K562 (cell line): Measurements from ENCODE around the gene SELENOI. TPM values are rescaled to one million over a fixed set of nuclear protein-coding genes. Genes with fewer than 3 reads are reported as not detected.

Experiments
- ATAC-seq: fragments of 200-7000 bp; cut with Tn5 transposase; 3 replicates; pipeline ENCODE4 v1.9.1; 2020; ENCODE audit warnings: moderate library complexity
- BruUV-seq: library from RNA; stranded (reverse); fragments of 400-500 nt; replicated peaks from 2 replicates; lab custom pipeline; 2021; lab: Mats Ljungman, UMichigan
- CTCF ChIA-PET: fragments of 300-600 bp; formaldehyde crosslinking; extraction: SDS; loops from one replicate; lab custom pipeline; 2021; ENCODE audit warnings: low intra/inter-chr PET ratio; lab: Yijun Ruan, JAX
- POLR2A ChIA-PET: fragments of 300-600, 350-650 bp; sonication (Branson Sonifier 250); formaldehyde crosslinking; extraction: SDS; loops from one replicate; lab custom pipeline; 2021; ENCODE audit warnings: antibody characterized with exemption, inconsistent platforms; lab: Yijun Ruan, JAX
- DNase-seq, 4 experiments: peaks; one replicate each; pipeline versions ENCODE4 v3.0.0 to v3.0.0-alpha.2; 2011 to 2018; ENCODE audit warnings: low spot score in 3 of 4, mixed read lengths in 3 of 4; ENCODE audit errors: extremely low read depth in 1 of 4
- FAIRE-seq: peaks from 2 replicates; lab custom pipeline; 2011; peaks lifted over from hg19 to GRCh38; lab: Jason Lieb, UNC
- H2AFZ ChIP-seq: 2 replicates; pipeline ENCODE4 v1.6.0; 2011; ENCODE audit warnings: low read depth, low read length, control low read depth, inconsistent platforms
- H3K27ac ChIP-seq: fragments of 200-600 bp; 3 replicates; pipeline ENCODE4 v1.8.0; 2011; ENCODE audit warnings: low read depth, mild to moderate bottlenecking, control low read depth, inconsistent platforms, low read length, moderate library complexity, mixed read lengths; ENCODE audit errors: extremely low read depth
- H3K27me3 ChIP-seq, 2 experiments: fragments of 300-600 bp in 1 of 2; 2 replicates in 1 of 2; 3 replicates in 1 of 2; pipeline versions ENCODE4 v1.6.0 to v1.8.0; 2011; ENCODE audit warnings: inconsistent platforms in 2 of 2, low read length in 2 of 2, mild to moderate bottlenecking in 1 of 2, mixed read lengths in 1 of 2, moderate library complexity in 1 of 2; ENCODE audit not compliant: control insufficient read depth in 2 of 2, insufficient read depth in 2 of 2
- H3K36me3 ChIP-seq: fragments of 300-600 bp; 3 replicates; pipeline ENCODE4 v1.8.0; 2011; ENCODE audit warnings: mild to moderate bottlenecking, low read length, inconsistent platforms; ENCODE audit not compliant: control insufficient read depth, insufficient read depth
- H3K4me1 ChIP-seq, 2 experiments: fragments of 200-600 bp in 1 of 2; replicated peaks in 1 of 2; 2 replicates in 1 of 2; 3 replicates in 1 of 2; pipeline versions ENCODE4 v1.5.1 to v1.8.0; 2011; ENCODE audit warnings: inconsistent platforms in 2 of 2, low read length in 2 of 2, mild to moderate bottlenecking in 1 of 2, mixed read lengths in 1 of 2, moderate library complexity in 1 of 2; ENCODE audit not compliant: control insufficient read depth in 2 of 2, insufficient read depth in 2 of 2
- H3K4me2 ChIP-seq: 2 replicates; pipeline ENCODE4 v1.6.1; 2011; ENCODE audit warnings: low read length, control low read depth, inconsistent platforms, mixed read lengths; ENCODE audit not compliant: insufficient read depth
- H3K4me3 ChIP-seq: fragments of 200-600 bp; sonication (generic), shearing (Covaris generic); 2 replicates; pipeline ENCODE4 v1.5.1; 2016; ENCODE audit warnings: control low read depth, inconsistent platforms
- H3K79me2 ChIP-seq: fragments of 200-600 bp; 3 replicates; pipeline ENCODE4 v1.8.0; 2011; ENCODE audit warnings: low read length, inconsistent platforms; ENCODE audit not compliant: control insufficient read depth, insufficient read depth
- H3K9ac ChIP-seq, 2 experiments: 2 replicates each; pipeline versions ENCODE4 v1.6.0 to v1.6.1; 2011; ENCODE audit warnings: low read depth in 2 of 2, low read length in 2 of 2, control low read depth in 1 of 2, inconsistent platforms in 1 of 2, mild to moderate bottlenecking in 1 of 2, mixed read lengths in 1 of 2; ENCODE audit not compliant: insufficient read depth in 1 of 2
- H3K9me1 ChIP-seq: one replicate; pipeline ENCODE4 v1.6.0; 2011; ENCODE audit warnings: inconsistent platforms, mild to moderate bottlenecking, low read length, moderate library complexity; ENCODE audit not compliant: control insufficient read depth, insufficient read depth
- H3K9me3 ChIP-seq: replicated peaks from 2 replicates; pipeline ENCODE4 v1.5.1; 2011; ENCODE audit warnings: low read depth, low read length, inconsistent platforms; ENCODE audit not compliant: control insufficient read depth, insufficient read depth
- H4K20me1 ChIP-seq: replicated peaks from 2 replicates; pipeline ENCODE4 v1.6.1; 2011; ENCODE audit warnings: low read length, inconsistent platforms, mixed read lengths; ENCODE audit not compliant: control insufficient read depth, insufficient read depth
- BCOR ChIP-seq: fragments of 450-650 bp; IDR thresholded peaks from 2 replicates; pipeline ENCODE4 v1.6.1; 2016
- CBX8 ChIP-seq: fragments of 200-600 bp; sonication (generic); IDR thresholded peaks from 2 replicates; pipeline ENCODE4 v1.6.1; 2012; ENCODE audit warnings: borderline replicate concordance, mixed run types, low read depth, mild to moderate bottlenecking, moderate library complexity, mixed read lengths, low read length, control low read depth, inconsistent platforms; ENCODE audit not compliant: poor library complexity, severe bottlenecking; ENCODE audit errors: extremely low read depth
- CREB5 ChIP-seq: fragments of 250-450 bp; sonication (Bioruptor Pico); IDR thresholded peaks from 2 replicates; pipeline ENCODE4 v1.5.0; 2020; ENCODE audit warnings: mild to moderate bottlenecking
- KDM5B ChIP-seq: fragments of 200-600 bp; sonication (generic); IDR thresholded peaks from 2 replicates; pipeline ENCODE4 v1.6.1; 2012; ENCODE audit warnings: low read depth, mild to moderate bottlenecking, moderate library complexity, low read length, control low read depth, inconsistent platforms; ENCODE audit not compliant: insufficient replicate concordance
- LEF1 ChIP-seq: fragments of 450-650 bp; IDR thresholded peaks from 2 replicates; pipeline ENCODE4 v1.6.1; 2016; ENCODE audit warnings: mild to moderate bottlenecking
- MCM7 ChIP-seq, 2 experiments: fragments of 450-650 bp; IDR thresholded peaks; 2 replicates each; pipeline ENCODE4 v1.6.1; 2016 to 2018
- MEIS2 ChIP-seq: fragments of 450-650 bp; IDR thresholded peaks from 2 replicates; pipeline ENCODE4 v1.6.1; 2014; ENCODE audit warnings: mild to moderate bottlenecking; ENCODE audit not compliant: partially characterized antibody
- NELFE ChIP-seq: IDR thresholded peaks from 2 replicates; pipeline ENCODE4 v1.6.1; 2011; ENCODE audit warnings: mild to moderate bottlenecking; ENCODE audit not compliant: insufficient read depth, insufficient read length
- RBM25 ChIP-seq: fragments of 200-400 bp; formaldehyde crosslinking; IDR thresholded peaks from 2 replicates; pipeline ENCODE4 v1.6.1; 2018; ENCODE audit warnings: low read length, low read depth, moderate library complexity; ENCODE audit not compliant: severe bottlenecking
- RCOR1 ChIP-seq, 2 experiments: IDR thresholded peaks; 2 replicates each; pipeline ENCODE4 v1.6.1; 2012; ENCODE audit warnings: low read depth in 2 of 2, low read length in 2 of 2, borderline replicate concordance in 1 of 2, improper control_type of control experiment in 1 of 2
- RFX1 ChIP-seq: fragments of 450-650 bp; IDR thresholded peaks from 2 replicates; pipeline ENCODE4 v1.6.1; 2016; ENCODE audit warnings: mild to moderate bottlenecking, moderate library complexity
- SNIP1 ChIP-seq: fragments of 450-650 bp; IDR thresholded peaks from 2 replicates; pipeline ENCODE4 v1.7.1; 2017; ENCODE audit warnings: low read depth, mild to moderate bottlenecking
- SPI1 ChIP-seq: IDR thresholded peaks from 2 replicates; pipeline ENCODE4 v1.6.1; 2011; ENCODE audit warnings: low read depth, low read length, control low read depth, borderline replicate concordance
- TCFL5 ChIP-seq: fragments of 250-450 bp; sonication (Bioruptor Pico); conservative IDR thresholded peaks from 2 replicates; pipeline ENCODE4 v1.6.1; 2021; ENCODE audit warnings: mild to moderate bottlenecking, moderate library complexity, matching md5 sums
- ZNF57 ChIP-seq: fragments of 450-650 bp; formaldehyde crosslinking; IDR thresholded peaks from 2 replicates; pipeline ENCODE4 v1.4.0; 2020; ENCODE audit warnings: mild to moderate bottlenecking, moderate library complexity
- WGBS: fragments of 100-300 bp; shearing (Covaris generic); methylation state at CpG from one replicate; pipeline ENCODE4 v1.1.6; 2016; ENCODE audit warnings: low coverage, mixed read lengths; ENCODE audit not compliant: insufficient coverage; ENCODE audit errors: missing lambda C conversion rate; 5-methylcytosine and 5-hydroxymethylcytosine counted together
- in situ Hi-C: fragments of 300-500 bp; cut with MboI; formaldehyde crosslinking; loops from 4 replicates; pipeline ENCODE4 v1.15.0; 2018; ENCODE audit warnings: inconsistent platforms, mixed read lengths
- intact Hi-C: fragments of 100-400 bp; cut with micrococcal nuclease; formaldehyde crosslinking; loops from 2 replicates; pipeline ENCODE4 v1.14.2; 2022
- polyA plus RNA-seq, 8 experiments: library from polyadenylated mRNA; depleted of rRNA in 4 of 8; stranded (reverse) in 5 of 8; unstranded in 3 of 8; fragments of >200 nt; fragmentation: Nextera tagmentation in 2 of 8; fragmentation: Illumina TruSeq in 1 of 8; extraction: Ambion mirVana in 2 of 8; extraction: Trizol in 1 of 8; gene quantifications; 2 replicates each; pipeline versions ENCODE4 v1.2.1 to v1.2.3, GENCODE V29; 2011 to 2014; ENCODE audit warnings: inconsistent platforms in 1 of 8, missing spikeins in 1 of 8
- total RNA-seq, 7 experiments: library from RNA; depleted of rRNA in 6 of 7; stranded (reverse); fragments of >200 nt in 6 of 7; fragmentation: Illumina TruSeq in 2 of 7; extraction: Trizol in 2 of 7; gene quantifications; 2 replicates each; pipeline versions ENCODE4 v1.2.1 to v1.2.3, GENCODE V29; 2011 to 2021; ENCODE audit warnings: low replicate concordance in 1 of 7
- TF ChIP-seq, protein P1 (sequence below): fragments of 250-450 bp; sonication (Bioruptor Pico); IDR thresholded peaks from 2 replicates; pipeline ENCODE4 v1.5.0; 2021

SELENOI gene
- total and polyA plus RNA-seq, 9 of the 15 experiments (the other 6 are each of a cell fraction or from before 2014, with no cell fraction given), result 9.6 to 46.9 (median 24.4) TPM

GRCh38 chr2:26442301-26442700 is 96.4 kb downstream of the SELENOI start:
- no TSS peak for BruUV-seq
- H3K4me2 ChIP-seq, result no peak overlapping the region
- CTCF ChIA-PET, result no interaction called here
- POLR2A ChIA-PET, result interaction anchor here (0.6 to 3.0 kb wide), 5 partner anchors 10 to 775 kb away, joined by 3 to 16 read pairs (median 4); no protein-coding TSS in a partner anchor
- ATAC-seq (no peak), DNase-seq (no peak), FAIRE-seq (no peak)
- no peaks in the 10 kb centered on the region for H3K36me3 ChIP-seq
- H2AFZ ChIP-seq, result peak overlapping the region; percentile 25; the same call in 1 of the 2 replicates
- H3K9ac ChIP-seq, result no peak overlapping the region
- intact Hi-C loops, result no loop called here
- no peaks in the 10 kb centered on the region for H3K79me2 ChIP-seq
- H4K20me1 ChIP-seq, result no peaks in the 10 kb centered on the region
- no peaks in the 10 kb centered on the region for H3K9me1 ChIP-seq
- no peaks in the 10 kb centered on the region for H3K27me3 ChIP-seq
- WGBS, result 57% methylated on average over 2 of the region's 2 CpGs
- in situ Hi-C loops, result no loop called here
- H3K9me3 ChIP-seq, result no peaks in the 10 kb centered on the region
- peaks cover 2 to 6% of the 10 kb centered on the region in 2 experiments; a peak in 3 of 5 replicates for H3K4me1 ChIP-seq
- H3K4me3 ChIP-seq, result no peak overlapping the region
- H3K27ac ChIP-seq, result no peak overlapping the region
- no peak for TF ChIP-seq SNIP1
- no peak for TF ChIP-seq LEF1
- TF ChIP-seq, protein P1, sequence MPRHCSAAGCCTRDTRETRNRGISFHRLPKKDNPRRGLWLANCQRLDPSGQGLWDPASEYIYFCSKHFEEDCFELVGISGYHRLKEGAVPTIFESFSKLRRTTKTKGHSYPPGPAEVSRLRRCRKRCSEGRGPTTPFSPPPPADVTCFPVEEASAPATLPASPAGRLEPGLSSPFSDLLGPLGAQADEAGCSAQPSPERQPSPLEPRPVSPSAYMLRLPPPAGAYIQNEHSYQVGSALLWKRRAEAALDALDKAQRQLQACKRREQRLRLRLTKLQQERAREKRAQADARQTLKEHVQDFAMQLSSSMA (CRISPR knock-in tag), result no peak
- no peak for TF ChIP-seq ZNF57 (CRISPR knock-in tag)
- TF ChIP-seq MCM7 (IDR thresholded peaks at IDR 0.05), result no peak
- TF ChIP-seq KDM5B, result no peak
- no peak for TF ChIP-seq TCFL5 (CRISPR knock-in tag)
- TF ChIP-seq CBX8, result no peak
- TF ChIP-seq RFX1, result no peak
- no peak for TF ChIP-seq RCOR1 (IDR thresholded peaks at IDR 0.05; ENCODE audit: borderline replicate concordance in 1 of 2, low read depth in 2 of 2, low read length in 2 of 2)
- no peak for TF ChIP-seq MEIS2
- no peak for TF ChIP-seq BCOR
- TF ChIP-seq RBM25, result no peak
- TF ChIP-seq NELFE, result no peak
- no peak for TF ChIP-seq SPI1
- TF ChIP-seq CREB5 (CRISPR knock-in tag), result no peak
